Hepatocyte (in vitro differentiated cells): ENCODE data around the gene CSTPP1. TPM values are rescaled to one million over a fixed set of nuclear protein-coding genes. Genes with fewer than 3 reads are reported as not detected.

Source experiments
- DNase-seq: peaks from one replicate; pipeline ENCODE4 v3.0.0-alpha.2; 2016; ENCODE audit warnings: low spot score
- H2AFZ ChIP-seq: fragments of 200-600 bp; sonication (generic); 2 replicates; pipeline ENCODE4 v1.6.0; 2016; ENCODE audit warnings: antibody characterized with exemption, mild to moderate bottlenecking
- H3K27ac ChIP-seq: fragments of 200-600 bp; sonication (generic); 2 replicates; pipeline ENCODE4 v1.5.1; 2016; ENCODE audit warnings: mild to moderate bottlenecking
- H3K27me3 ChIP-seq: fragments of 200-600 bp; sonication (generic); 2 replicates; pipeline ENCODE4 v1.6.1; 2016
- H3K36me3 ChIP-seq: fragments of 200-600 bp; sonication (generic); replicated peaks from 2 replicates; pipeline ENCODE4 v1.5.1; 2016; ENCODE audit warnings: low read depth; ENCODE audit not compliant: insufficient read depth
- H3K4me1 ChIP-seq: fragments of 200-600 bp; sonication (generic); 2 replicates; pipeline ENCODE4 v1.5.1; 2016; ENCODE audit warnings: mild to moderate bottlenecking, moderate library complexity; ENCODE audit not compliant: insufficient read depth
- H3K4me2 ChIP-seq: fragments of 200-600 bp; sonication (generic); 2 replicates; pipeline ENCODE4 v1.6.0; 2016
- H3K4me3 ChIP-seq: fragments of 200-600 bp; sonication (generic); 2 replicates; pipeline ENCODE4 v1.5.1; 2016; ENCODE audit warnings: mild to moderate bottlenecking
- H3K79me2 ChIP-seq: fragments of 200-600 bp; sonication (generic); 2 replicates; pipeline ENCODE4 v1.6.0; 2017; ENCODE audit warnings: mild to moderate bottlenecking
- H3K9me2 ChIP-seq: fragments of 200-600 bp; sonication (generic); replicated peaks from 2 replicates; pipeline ENCODE4 v1.6.0; 2017; ENCODE audit warnings: mild to moderate bottlenecking; ENCODE audit not compliant: insufficient read depth
- H3K9me3 ChIP-seq: fragments of 200-600 bp; sonication (generic); 2 replicates; pipeline ENCODE4 v1.5.1; 2016; ENCODE audit warnings: low read depth, mild to moderate bottlenecking
- H4K20me1 ChIP-seq: fragments of 200-600 bp; sonication (generic); 2 replicates; pipeline ENCODE4 v1.6.0; 2016; ENCODE audit warnings: mild to moderate bottlenecking; ENCODE audit not compliant: insufficient read depth, poor library complexity, severe bottlenecking
- CTCF ChIP-seq: fragments of 200-600 bp; sonication (generic); IDR thresholded peaks from 2 replicates; pipeline ENCODE4 v1.5.1; 2016; ENCODE audit warnings: antibody characterized with exemption, mild to moderate bottlenecking; ENCODE audit not compliant: poor library complexity
- EZH2 ChIP-seq: fragments of 200-600 bp; sonication (generic); IDR thresholded peaks from 2 replicates; pipeline ENCODE4 v1.6.1; 2016; ENCODE audit warnings: antibody characterized with exemption, mild to moderate bottlenecking, borderline replicate concordance
- EZH2phosphoT487 ChIP-seq: fragments of 200-600 bp; sonication (generic); IDR thresholded peaks from one replicate; pipeline ENCODE4 v1.6.1; 2018; ENCODE audit warnings: antibody characterized with exemption, mild to moderate bottlenecking, low read depth, moderate library complexity; ENCODE audit not compliant: unreplicated experiment, severe bottlenecking
- WGBS: methylation state at CpG from one replicate; pipeline ENCODE4 v1.1.6; 2016; ENCODE audit warnings: low lambda C conversion rate; ENCODE audit errors: missing lambda C conversion rate; 5-methylcytosine and 5-hydroxymethylcytosine counted together
- polyA plus RNA-seq: library from polyadenylated mRNA; unstranded; fragments of >200 nt; fragmentation: Nextera tagmentation; extraction: Ambion mirVana; gene quantifications from 2 replicates; pipeline ENCODE4 v1.2.1, GENCODE V29; 2016
- total RNA-seq: library from RNA; depleted of rRNA; stranded (reverse); fragments of >200 nt; gene quantifications from 2 replicates; pipeline ENCODE4 v1.2.3, GENCODE V29; 2014

Gene CSTPP1
- total and polyA plus RNA-seq, 2 experiments from 2014 or later = 23.0 to 44.3 TPM

DNA sequence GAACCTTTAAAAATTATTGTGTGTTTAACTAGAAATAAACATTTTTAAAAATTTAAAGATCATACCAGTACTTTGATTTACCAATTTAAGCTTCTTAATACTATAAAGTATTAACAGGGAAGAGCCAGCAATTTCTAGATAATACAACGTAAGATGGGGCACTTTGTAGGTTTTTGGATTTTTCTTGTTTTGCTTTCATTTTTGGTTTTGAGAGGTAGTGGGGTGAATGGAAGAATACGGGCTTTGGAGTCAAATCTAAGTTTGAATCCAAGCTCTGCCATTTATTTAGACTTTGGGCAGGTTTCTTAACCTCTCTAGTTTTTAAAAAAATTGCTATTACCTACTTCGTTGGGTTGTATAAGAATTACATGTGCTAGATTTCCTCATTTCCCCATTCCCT lies 44.9 kb downstream of the CSTPP1 start:
- H3K27ac ChIP-seq = no peak overlapping the region
- no peaks in the 10 kb centered on the region for H3K27me3 ChIP-seq
- H3K79me2 ChIP-seq = peaks cover 4% of the 10 kb centered on the region
- no peaks in the 10 kb centered on the region for H3K9me2 ChIP-seq
- 92% methylated on average over 3 of the region's 3 CpGs for WGBS
- no peak overlapping the region for H2AFZ ChIP-seq
- no peak for DNase-seq
- no peak overlapping the region for H3K4me3 ChIP-seq
- no peaks in the 10 kb centered on the region for H3K9me3 ChIP-seq
- peaks cover 22% of the 10 kb centered on the region for H3K4me1 ChIP-seq
- no peak overlapping the region for H3K4me2 ChIP-seq
- no peaks in the 10 kb centered on the region for H4K20me1 ChIP-seq
- no peaks in the 10 kb centered on the region for H3K36me3 ChIP-seq
- TF ChIP-seq EZH2 (no peak), CTCF (no peak), EZH2phosphoT487 (no peak)

GRCh38 chr11:46982797-46983452 lies 46.4 kb downstream of the CSTPP1 start:
- Histone ChIP-seq H3K9me2 (no peaks in the 10 kb centered on the region), H2AFZ (no peak overlapping the region), H3K9me3 (no peaks in the 10 kb centered on the region), H3K4me3 (no peak overlapping the region), H3K27ac (no peak overlapping the region), H3K36me3 (no peaks in the 10 kb centered on the region), H3K79me2 (peaks cover 4% of the 10 kb centered on the region), H4K20me1 (no peaks in the 10 kb centered on the region), H3K4me1 (peaks cover 10% of the 10 kb centered on the region), H3K4me2 (no peak overlapping the region), H3K27me3 (no peaks in the 10 kb centered on the region)
- no peak for DNase-seq
- TF ChIP-seq CTCF = no peak
- no peak for TF ChIP-seq EZH2phosphoT487
- TF ChIP-seq EZH2 = no peak
- WGBS = 96% methylated on average over 2 of the region's 2 CpGs

- no peaks in the 10 kb centered on the region for H3K27me3 ChIP-seq
- peaks cover 4% of the 10 kb centered on the region for H3K79me2 ChIP-seq
- H3K4me3 ChIP-seq = no peak overlapping the region
- no peaks in the 10 kb centered on the region for H3K36me3 ChIP-seq
- no peaks in the 10 kb centered on the region for H4K20me1 ChIP-seq
- H3K4me2 ChIP-seq = no peak overlapping the region
- peaks cover 4% of the 10 kb centered on the region for H3K4me1 ChIP-seq
- DNase-seq = no peak
- no peak overlapping the region for H3K27ac ChIP-seq
- H3K9me2 ChIP-seq = no peaks in the 10 kb centered on the region
- WGBS = 52% methylated on average over 6 of the region's 6 CpGs
- H3K9me3 ChIP-seq = no peaks in the 10 kb centered on the region
- TF ChIP-seq EZH2phosphoT487 (no peak), EZH2 (no peak), CTCF (no peak)
- H2AFZ ChIP-seq = no peak overlapping the region
Observed at GRCh38 chr11:46983598-46983997, 47.0 kb downstream of the CSTPP1 start.
